BJ (cell line): ENCODE data around the gene DEPDC1B. TPM values are rescaled to one million over a fixed set of nuclear protein-coding genes. Genes with fewer than 3 reads are reported as not detected.

Source experiments
- CTCF ChIA-PET: fragments of 350-600 bp; formaldehyde crosslinking; extraction: SDS; loops from one replicate; lab custom pipeline; 2021; ENCODE audit warnings: antibody characterized with exemption, inconsistent platforms; lab: Yijun Ruan, JAX
- POLR2A ChIA-PET: fragments of 300-600 bp; sonication (Branson Sonifier 250); formaldehyde crosslinking; extraction: SDS; loops from one replicate; lab custom pipeline; 2021; ENCODE audit warnings: antibody characterized with exemption; lab: Charles Lee
- DNase-seq: peaks from one replicate; pipeline ENCODE4 v3.0.0-alpha.2; 2011; ENCODE audit warnings: low read depth
- H3K27me3 ChIP-seq: 2 replicates; pipeline ENCODE4 v1.6.0; 2011; ENCODE audit warnings: low read length; ENCODE audit not compliant: control insufficient read depth, insufficient read depth
- H3K36me3 ChIP-seq: 2 replicates; pipeline ENCODE4 v1.5.1; 2011; ENCODE audit warnings: low read length; ENCODE audit not compliant: control insufficient read depth, insufficient read depth
- H3K4me3 ChIP-seq: 2 replicates; pipeline ENCODE4 v1.5.1; 2011; ENCODE audit warnings: low read depth, mild to moderate bottlenecking, control low read depth, low read length
- CTCF ChIP-seq: IDR thresholded peaks from 2 replicates; pipeline ENCODE4 v1.5.1; 2011; ENCODE audit warnings: low read depth, mild to moderate bottlenecking, control low read depth, inconsistent platforms, low read length, moderate library complexity; ENCODE audit not compliant: insufficient read depth
- polyA plus RNA-seq: library from polyadenylated mRNA; depleted of rRNA; stranded (reverse); fragments of >200 nt; gene quantifications from 2 replicates; pipeline ENCODE4 v1.2.3, GENCODE V29; 2011

The DEPDC1B gene
- polyA plus RNA-seq, 1 experiment, result 6.5 TPM

DNA sequence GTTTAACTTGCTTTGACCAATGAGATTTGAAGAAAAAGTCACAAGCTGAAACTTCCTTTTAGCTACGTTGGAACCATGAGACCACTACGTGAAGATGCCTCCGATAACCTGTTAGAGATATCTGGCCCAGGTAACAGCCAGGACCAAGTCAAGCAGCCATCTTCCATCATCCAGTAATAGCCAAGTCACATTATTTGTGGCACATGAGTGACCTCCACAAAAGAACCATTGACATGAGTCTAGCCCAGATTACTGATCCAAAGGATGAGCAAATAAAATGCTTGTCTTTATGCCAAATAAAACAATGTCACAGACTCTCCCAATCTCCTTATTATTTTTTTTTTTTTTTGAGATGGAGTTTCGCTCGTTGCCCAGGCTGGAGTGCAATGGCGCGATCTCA lies 1.6 kb downstream of the DEPDC1B start:
- no peak for TF ChIP-seq CTCF
- no peak for DNase-seq
- ChIA-PET CTCF (interaction anchor here (1.0 to 5.1 kb wide), 5 partner anchors 11 to 136 kb away, joined by 3 to 49 read pairs (median 12); no protein-coding TSS in a partner anchor), POLR2A (no interaction called here)
- Histone ChIP-seq H3K4me3 (no peak overlapping the region), H3K27me3 (no peaks in the 10 kb centered on the region), H3K36me3 (no peaks in the 10 kb centered on the region)

GRCh38 chr5:60690326-60690725 lies 9.6 kb downstream of the DEPDC1B start:
- Histone ChIP-seq H3K36me3 (no peaks in the 10 kb centered on the region), H3K27me3 (no peaks in the 10 kb centered on the region), H3K4me3 (no peak overlapping the region)
- no peak for DNase-seq
- TF ChIP-seq CTCF, result no peak
- ChIA-PET CTCF (interaction anchor here (1.5 kb wide), 1 partner anchor 13 kb away, joined by 8 read pairs; no protein-coding TSS in a partner anchor), POLR2A (no interaction called here)

DNA sequence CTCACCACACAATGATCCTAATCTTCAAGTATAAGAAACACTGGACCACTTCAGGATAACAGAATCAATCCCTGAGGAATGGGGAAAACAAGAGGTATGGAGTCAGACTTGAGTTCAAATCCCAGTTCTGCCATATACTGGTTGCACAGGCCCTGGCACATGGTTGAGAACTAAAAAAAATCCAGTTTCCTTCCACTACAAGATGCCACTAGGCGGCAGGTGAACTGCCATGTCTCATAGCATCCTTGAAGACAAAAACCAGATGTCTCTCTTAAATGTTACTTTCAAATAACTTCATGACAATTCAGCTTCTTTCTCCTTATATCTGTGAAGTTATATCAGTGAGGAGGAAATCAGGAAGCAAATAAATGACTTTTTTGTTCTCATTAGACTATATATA lies 11.0 kb downstream of the DEPDC1B start:
- H3K36me3 ChIP-seq, result no peaks in the 10 kb centered on the region
- ChIA-PET POLR2A (no interaction called here), CTCF (interaction anchor here (0.6 to 4.8 kb wide), 8 partner anchors 9 to 1617 kb away, joined by 3 to 49 read pairs (median 5); partner anchors contain the start of gene DEPDC1B)
- H3K27me3 ChIP-seq, result no peaks in the 10 kb centered on the region
- TF ChIP-seq CTCF, result no peak
- DNase-seq, result no peak
- H3K4me3 ChIP-seq, result no peak overlapping the region

DNA sequence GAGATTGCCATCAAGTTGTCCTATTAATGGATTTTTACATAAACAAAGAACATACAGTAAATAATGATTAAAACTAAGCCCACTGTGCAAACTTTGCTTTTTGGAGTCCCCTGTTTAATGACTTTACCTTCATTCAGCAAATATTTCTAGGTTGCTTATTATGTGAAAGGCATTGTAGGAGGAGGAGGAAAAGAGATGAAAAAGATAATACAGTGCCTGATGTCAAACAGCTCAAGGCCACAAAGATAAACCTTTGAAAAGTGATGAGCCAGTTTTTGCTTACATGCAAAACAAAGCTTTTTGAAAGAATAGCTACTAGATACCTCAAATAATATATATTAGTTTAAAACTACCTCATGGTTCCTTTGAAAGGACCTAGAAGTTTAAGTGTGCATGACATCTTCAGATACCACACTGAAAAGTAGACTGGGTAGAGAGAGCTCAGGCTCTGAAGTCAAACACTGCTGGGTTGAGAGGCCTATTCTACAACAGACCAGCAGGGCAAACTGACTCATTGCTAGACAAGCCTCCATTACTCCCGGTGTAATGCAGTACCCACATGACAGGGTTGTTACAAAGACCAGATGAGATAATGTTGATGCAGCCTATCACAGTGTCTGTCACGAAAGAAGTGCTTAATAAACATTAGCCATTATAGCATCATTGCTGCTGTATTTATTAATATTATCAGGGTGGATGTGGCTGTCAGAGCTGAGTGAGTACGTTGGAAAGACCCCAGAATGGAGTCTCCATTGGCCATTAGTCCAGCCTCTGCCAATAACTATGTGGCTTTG lies 11.8 kb downstream of the DEPDC1B start:
- Histone ChIP-seq H3K27me3 (no peaks in the 10 kb centered on the region), H3K36me3 (no peaks in the 10 kb centered on the region), H3K4me3 (no peak overlapping the region)
- DNase-seq, result no peak
- POLR2A ChIA-PET, result no interaction called here
- TF ChIP-seq CTCF, result peak; percentile 51
- CTCF ChIA-PET, result interaction anchor here (0.6 to 4.8 kb wide), 11 partner anchors 8 to 1247 kb away, joined by 3 to 49 read pairs (median 4); partner anchors contain the start of gene DEPDC1B

DNA sequence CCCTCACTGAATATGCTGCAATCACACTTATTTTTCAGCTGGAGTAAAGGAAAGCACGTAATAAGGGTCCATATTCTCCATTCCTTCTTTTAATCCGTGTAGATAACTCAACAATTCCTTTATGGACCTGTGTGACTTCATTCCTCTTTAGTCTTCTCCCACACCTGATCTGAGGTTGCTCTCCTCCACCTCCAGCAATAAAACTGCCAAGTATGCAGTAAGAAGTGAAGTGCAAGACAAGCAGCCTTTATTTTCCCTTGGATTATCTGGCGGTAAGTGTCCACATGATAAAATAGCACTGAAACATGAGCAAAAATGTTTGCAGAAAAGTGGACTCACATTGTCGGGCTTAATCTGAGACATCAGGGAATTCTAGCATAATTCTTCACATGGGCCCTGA lies 13.8 kb downstream of the DEPDC1B start:
- CTCF ChIA-PET, result interaction anchor here (0.6 to 4.8 kb wide), 5 partner anchors 9 to 1538 kb away, joined by 3 to 49 read pairs (median 3); partner anchors contain the start of gene DEPDC1B
- no peak for DNase-seq
- Histone ChIP-seq H3K4me3 (no peak overlapping the region), H3K36me3 (no peaks in the 10 kb centered on the region), H3K27me3 (no peaks in the 10 kb centered on the region)
- POLR2A ChIA-PET, result no interaction called here
- no peak for TF ChIP-seq CTCF
